IPS DF 4.7 (cell line): ENCODE measurements around the gene ANKDD1A.

ENCODE experiments used
- DNase-seq: peaks from one replicate; pipeline ENCODE4 v3.0.0-alpha.2; 2013; ENCODE audit warnings: low spot score; ENCODE audit errors: extremely low read depth

ANKDD1A gene

DNA sequence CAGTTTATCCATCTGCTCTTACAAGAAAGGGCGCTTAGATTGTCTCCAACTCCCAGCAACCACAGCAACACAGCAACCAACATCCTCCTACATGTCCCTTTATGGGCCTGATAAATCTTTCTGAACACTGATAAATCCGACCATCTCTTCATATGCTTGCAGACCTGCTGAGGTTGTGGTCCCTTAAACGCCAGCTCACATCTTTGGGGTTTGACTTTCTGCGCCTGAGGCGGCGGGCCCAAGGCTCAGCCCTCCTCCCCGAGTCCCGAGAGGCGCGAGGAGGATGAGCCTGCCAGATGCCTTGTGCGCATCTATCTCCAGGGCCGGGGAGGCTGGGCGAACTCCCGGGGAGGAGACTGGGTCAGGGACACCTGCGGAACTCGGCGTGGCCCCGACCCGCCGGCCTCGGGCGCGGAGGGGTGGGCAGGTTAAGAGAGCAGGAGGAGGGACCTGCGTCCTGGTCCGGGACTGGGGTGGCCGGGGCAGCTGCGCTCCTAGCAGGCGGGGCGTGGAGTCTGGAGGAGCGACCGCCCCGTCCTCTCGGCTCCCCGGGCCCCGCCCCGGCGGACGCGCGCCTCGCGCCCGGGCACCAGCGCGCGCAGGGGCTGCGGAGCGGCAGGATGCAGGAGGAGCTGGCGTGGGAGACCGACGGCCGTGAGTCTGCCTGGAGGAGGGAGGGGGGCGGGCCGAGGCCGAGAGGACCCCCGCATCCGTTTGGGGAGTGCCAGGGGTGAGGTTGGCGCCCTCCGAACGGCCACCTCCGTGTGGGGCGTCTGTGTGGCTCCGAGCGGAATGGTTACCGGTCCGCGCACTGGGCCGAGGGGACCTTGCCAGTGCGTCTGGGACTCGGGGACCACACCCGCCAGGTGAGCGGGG, at the start of gene ANKDD1A:
TSS of gene ANKDD1A (plus strand) at position 592 of the 876 bp plus-strand sequence. CDS start at position 621, 29 bp downstream.
- DNase-seq = no peak

DNA sequence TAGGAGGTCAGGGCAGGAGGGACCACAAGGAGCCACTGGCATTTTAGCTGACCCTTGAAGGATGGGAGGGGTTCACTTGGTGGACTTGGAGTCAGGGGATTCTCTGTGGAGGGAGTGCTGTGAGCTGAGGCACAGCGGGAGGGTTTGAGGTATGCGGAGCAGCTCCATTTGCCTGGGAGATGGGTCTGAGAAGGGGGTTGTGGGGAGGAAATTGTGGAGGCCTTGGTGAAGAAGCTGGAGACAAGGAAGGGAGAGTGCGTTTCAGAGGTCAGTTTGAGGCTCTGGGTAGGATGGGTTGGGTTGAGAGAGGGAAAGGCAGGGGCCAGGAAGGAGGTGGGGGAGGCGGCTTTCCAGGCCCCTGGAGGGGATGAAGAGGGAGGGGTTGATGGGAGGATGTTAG, 49.7 kb upstream of the ANKDD1A start:
- no peak for DNase-seq

DNA sequence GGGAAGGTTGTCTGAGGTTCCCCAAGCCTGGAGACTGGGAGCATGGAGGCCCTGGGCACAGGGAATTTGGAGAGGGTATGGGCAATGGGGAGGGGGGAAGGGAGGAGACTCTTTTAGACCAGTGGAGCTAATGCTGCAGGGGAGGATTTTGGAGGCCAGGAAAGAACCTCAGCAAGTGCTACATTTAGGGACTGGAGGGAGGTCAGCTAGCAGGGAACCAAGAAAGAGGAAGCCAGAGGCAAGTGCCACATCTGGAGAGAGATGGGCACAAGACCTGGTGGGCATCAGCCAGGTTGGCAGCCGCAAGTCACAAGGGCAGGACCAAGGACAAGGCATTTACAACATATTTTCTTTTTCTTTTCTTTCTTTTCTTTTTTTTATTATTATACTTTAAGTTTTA, 49.3 kb upstream of the ANKDD1A start:
- no peak for DNase-seq

DNA sequence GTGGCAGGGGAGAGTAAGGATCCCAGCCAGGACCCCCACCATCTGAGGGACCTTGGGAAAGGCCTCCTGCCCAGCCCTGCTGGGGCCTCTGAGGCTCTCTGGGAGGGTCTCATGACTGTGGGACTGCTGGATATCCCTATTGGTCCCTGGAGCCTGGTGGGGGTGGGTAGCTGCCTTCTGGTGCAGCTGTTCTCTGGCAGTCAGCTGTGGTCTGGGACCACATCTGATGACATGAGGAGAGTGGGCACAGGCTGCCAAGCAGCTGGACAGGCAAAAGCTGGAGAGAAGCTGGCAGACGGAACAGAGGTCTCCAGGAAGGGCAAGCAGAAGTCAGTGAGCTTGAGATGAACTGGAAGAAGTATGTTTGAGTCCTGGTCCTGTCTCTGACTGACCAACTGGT, 47.6 kb upstream of the ANKDD1A start:
- no peak for DNase-seq

DNA sequence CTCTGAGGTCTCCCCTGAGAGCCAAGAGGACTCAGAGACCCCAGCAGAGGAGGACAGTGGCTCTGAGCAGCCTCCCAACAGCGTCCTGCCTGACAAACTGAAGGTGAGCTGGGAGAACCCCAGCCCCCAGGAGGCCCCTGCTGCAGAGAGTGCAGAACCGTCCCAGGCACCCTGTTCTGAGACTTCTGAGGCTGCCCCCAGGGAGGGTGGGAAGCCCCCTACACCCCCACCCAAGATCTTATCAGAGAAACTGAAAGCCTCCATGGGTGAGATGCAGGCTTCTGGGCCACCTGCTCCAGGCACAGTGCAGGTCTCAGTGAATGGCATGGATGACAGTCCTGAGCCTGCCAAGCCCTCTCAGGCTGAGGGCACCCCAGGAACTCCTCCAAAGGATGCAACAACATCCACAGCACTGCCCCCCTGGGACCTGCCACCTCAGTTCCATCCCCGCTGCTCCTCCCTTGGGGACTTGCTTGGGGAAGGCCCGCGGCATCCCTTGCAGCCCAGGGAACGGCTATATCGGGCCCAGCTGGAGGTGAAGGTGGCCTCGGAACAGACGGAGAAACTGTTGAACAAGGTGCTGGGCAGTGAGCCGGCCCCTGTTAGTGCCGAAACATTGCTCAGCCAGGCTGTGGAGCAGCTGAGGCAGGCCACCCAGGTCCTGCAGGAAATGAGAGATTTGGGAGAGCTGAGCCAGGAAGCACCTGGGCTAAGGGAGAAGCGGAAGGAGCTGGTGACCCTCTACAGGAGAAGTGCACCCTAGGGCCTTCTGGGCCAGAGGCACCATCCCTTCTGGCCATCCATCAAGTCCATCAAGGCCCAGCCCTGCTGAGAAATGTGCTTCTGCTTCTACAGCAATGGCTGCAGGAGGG, 46.3 kb upstream of the ANKDD1A start:
- DNase-seq = no peak

DNA sequence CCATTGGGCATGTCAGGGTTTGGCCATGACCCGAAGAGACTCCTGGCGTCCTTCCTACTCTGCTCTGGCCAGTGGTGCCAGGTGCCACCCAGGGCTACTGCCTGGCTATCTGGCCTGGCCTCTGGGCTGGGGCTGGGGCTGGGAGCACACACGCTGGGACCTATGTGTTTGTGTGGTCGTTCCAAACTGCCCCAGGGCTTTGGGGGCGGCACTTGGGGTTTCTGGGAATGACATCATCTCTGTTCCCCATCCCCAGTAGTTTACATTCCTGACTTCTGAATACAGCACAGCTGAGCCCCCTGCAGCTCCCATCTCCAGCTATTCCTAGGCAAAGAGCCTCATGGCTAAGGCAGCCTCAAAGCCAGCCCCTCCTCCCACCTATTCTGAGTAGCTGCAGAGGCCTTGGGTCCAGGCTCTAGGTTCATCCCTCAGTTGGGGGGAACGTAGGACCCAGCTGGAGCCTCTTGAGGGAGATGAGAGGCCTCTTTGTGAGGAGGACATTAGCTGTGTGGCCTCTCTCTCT, 45.6 kb upstream of the ANKDD1A start:
- DNase-seq = no peak

DNA sequence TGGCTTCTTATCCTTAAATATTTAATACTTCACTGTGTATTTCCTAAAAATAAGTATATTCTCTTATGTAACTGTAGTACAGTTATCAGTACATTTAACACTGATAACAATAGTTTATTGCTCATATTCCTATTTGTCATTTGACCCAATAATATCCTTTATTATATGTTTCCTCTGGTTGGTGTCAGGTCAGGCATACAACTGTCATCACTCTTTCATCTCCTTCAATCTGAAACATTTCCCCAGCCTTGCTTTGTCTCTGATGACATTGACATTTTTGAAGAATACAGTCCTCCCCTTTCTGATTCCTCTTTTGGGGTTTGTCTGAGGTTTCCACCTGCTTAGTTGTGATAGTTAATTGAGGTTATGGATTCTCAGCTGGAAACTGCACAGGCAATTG, 42.2 kb upstream of the ANKDD1A start:
- no peak for DNase-seq

DNA sequence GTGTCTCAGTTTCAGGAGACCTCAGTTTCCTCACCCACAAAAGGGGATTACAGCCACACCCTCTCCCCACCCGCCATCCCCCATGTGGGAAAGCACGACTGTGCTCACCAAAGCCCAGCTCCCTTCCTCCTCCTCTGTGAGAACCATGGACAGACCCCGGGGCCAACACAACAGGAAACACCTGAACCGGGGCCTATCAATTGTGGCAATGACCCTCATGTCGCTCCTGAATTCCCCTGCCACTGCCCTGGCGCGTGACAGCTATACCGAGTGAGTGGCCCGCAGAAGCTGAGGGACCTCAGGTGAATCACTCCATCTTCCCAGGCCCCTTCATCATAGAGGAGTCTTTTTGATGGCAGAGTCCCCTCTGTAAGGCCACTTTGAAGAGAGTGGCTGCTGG, 41.3 kb upstream of the ANKDD1A start:
- no peak for DNase-seq

DNA sequence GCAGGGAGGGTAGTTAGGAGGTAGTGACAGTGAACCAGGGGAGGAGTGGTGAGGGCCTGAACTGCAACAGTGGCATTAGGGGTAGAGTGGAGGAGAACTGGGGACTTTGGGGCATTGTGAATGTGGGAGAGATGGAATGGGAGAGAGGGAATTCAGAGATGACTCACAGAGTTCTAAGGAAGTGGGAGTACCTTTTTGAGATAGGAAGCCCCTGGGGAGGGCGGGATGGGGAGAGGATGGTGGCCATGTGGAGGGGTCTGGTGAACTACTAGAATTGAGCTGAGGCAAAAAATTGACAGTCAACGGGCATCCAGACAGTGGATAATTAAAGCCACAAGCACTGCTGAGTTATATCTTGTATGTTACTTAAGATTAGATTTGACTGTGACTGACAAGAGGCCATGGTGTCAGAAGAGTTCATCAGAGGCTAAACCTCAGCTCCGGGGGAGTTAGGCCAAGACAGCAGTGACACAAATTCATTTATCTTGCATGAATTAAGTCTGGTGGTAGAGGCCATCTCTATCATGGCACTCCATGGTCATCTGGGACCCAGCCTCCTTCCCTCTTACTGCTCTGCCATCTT, 36.0 kb upstream of the ANKDD1A start:
- DNase-seq = no peak

DNA sequence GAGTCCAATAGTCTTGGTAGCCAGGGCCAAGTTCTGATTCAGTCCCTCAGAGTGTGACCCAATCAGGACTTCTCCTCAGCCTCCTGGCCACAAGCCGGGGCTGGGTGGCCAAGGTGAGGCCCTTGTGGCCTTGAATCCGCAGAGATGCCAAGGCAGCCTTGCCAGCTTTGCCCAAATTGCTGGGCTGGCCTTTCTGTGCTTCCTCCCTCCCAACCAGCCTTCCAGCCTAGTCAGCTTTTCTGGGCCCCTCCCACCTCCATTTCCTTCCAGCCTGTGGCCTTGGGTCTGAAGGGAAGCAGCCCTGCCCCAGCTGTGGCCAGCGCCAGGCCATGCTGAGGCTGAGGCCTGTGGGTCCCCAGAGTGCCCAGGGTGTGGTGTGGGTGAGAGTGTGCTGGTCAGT, 34.3 kb upstream of the ANKDD1A start:
- DNase-seq = no peak

DNA sequence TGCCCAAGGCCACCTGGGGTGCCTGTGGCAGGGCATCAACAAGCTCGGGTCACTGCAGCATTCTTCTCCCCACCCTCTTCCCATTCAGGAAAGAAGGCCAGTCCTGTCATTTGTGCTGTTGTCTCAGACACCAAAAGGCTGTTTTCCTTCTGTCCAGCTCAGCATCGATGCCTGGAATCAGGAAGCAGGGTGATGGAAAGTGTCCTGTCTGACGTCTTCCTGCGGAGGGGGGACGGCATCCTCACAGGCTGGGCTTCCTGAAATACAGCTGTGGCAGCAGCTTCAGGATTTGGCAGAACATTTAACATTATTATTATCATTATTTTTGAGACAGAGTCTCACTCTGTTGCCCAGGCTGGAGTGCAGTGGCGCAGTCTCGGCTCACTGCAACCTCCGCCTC, 33.0 kb upstream of the ANKDD1A start:
- no peak for DNase-seq

DNA sequence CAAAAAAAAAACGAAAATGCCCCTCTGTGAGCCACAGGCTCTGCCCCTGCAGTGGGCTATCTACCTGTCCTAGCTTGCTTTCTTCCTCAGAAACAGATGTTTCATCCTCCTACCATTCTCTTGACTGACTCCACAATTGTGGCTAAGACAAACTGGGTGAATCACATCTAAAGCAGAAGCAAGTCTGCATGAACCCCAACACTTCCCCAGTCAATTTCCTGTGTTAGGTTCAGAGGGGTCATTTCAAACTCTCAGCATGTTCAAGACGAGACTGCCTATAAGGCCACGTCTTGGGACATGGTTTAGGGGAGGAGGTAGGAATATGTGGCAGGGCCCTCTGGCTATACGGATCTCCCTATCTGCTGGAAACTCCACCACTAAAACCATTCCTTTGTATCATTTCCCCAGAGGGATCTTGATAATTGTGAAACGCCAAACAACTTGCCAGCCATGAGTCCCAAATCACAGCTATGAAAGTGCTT, 28.6 kb upstream of the ANKDD1A start:
- DNase-seq = no peak

DNA sequence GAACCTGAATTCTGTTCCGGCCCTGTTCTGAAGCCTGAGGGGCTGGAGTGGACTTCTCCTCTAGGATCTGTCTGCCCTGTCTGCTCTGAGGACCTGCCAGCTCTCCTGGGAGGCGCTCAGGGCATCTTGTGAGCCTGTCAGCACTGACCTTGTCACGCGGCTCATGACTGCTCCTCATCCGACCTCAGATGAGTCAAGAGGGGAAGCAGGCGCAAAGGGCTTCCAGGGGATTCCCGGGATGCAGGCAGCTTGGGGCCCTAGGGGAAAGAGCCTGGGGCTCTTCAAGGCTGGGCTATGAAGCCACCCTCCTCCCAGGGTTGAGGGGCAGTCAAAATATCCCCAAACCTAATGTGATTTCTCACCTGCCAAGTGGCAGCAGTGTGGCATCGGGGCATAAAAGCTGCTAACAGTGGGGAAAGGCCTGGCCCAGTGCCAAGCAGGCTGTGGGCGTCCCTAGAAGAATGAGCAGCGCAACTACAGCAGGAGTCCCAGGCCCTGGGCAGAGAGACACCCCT, 27.6 kb upstream of the ANKDD1A start:
- DNase-seq = no peak

DNA sequence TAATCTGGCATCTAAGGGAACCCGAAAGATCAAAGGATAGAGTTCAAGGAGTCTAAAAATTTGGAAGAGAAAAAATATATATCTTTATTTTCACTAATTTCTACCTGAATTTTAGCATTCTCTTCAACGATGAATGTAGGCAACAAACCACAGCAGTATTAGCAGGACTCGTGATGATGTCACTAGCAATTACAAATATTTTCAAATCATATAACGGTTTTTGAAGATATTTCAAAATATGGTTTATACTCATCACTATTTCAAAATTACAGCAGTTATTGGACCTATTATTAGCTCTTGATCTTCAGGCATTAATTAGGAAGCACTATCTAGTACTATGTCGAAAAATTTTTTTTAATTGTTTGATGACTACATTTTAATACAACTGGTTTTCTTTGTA, 27.0 kb upstream of the ANKDD1A start:
- no peak for DNase-seq

DNA sequence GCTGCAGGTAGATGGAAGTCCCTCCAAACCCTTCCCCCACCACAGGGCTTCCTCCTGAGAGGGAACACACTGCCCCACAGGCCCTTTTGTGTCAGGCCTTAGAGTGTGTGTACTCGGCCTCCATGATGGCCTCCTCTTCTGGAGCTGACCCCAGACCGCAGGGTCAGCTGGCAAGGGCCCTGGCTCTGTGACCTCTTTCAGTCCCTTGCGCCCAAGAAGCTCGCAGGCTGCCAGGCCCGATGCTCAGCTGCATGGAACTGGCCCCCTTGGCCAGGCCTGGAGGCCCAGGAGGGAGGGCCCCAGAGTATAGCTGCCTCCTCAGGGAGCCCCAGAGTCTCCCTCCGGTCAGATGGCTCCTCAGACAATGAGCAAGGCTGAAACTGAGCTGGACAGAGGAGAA, 23.4 kb upstream of the ANKDD1A start:
- DNase-seq = no peak

DNA sequence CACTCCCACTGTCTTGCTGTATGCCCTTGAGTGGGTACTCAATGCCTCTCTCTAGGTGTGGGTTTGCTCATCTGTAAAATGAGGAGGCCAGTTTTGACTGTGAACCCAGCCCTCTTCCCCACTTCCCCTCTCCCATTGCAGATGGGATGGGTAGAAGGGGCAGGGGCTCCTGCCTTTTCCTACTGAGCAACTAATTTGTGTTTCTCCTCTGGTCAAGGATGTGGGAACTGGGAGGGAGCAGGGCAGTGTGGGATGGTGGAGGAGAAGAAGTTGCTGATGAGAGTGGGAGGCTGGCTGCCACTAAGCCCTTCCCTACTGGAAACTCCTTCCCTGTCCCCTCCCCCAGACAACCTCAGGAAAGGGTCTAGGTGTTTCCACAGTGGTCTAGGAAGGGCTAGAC, 20.1 kb upstream of the ANKDD1A start:
- no peak for DNase-seq

DNA sequence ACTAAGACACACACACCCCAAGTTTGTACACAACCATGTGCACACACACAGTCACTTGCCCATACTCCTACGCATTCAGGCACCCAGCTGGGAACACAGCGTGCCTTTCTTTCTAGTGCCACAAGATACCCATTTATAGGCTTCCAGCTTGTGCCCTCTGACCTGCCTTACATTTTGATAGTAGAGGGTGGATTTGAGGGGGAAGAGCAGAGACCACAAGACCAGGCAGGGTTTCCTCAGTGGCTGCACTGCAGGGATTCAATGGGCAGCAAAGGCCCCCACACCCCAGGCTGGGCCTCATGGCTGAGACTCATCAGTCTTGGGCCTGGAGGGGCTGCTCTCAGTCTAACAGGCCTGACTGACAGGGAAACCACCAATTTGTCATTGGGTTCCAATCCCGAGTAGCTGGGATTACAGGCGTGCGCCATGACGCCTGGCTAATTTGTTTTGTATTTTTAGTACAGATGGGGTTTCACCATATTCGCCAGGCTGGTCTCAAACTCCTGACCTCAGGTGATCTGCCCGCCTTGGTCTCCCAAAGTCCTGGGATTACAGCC, 18.8 kb upstream of the ANKDD1A start:
- no peak for DNase-seq

DNA sequence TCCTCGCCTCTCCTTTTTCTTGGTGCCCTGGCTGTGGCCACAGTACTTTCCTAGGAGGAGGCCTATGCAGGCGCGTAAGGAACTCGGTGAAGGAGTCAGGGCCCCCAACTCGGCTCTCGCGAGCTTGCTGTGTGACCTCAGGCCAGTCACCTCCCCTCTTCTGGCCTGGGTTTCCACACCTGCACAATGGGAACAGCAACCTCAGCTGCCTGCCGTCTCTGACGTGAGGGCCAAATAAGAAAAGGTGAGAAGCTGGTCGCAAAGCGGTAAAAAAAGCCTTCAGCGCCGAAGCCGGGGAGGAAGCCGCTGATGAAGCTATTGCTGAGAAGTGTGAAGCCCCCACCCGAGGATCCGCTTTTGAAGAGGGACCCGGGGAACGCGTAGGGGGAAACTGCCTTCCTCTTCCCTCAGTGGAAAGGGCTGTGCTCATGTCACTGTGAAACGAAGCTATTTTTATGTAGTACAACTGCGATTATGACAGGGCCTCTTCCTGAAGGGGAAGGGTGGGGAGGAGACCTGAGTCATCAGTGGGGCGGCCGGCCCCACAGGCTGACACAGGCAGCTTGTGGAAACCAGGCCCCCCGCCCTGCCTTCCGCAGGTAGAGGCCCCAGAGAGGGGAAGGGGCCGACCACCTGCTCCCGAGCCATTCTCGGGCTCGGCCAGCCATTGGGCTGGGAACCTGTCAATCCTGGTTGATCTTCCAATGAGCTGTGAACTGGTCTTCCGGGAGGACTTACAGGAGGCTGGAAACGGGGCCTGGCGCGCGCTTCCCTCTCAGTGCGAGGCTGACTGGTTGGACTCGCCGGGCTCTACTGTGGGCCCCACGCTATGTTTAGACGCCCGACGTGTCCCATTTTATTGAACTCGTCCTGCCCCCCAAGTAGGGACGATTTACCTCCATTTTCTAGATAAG, 18.0 kb upstream of the ANKDD1A start:
- DNase-seq = peak; percentile 90

DNA sequence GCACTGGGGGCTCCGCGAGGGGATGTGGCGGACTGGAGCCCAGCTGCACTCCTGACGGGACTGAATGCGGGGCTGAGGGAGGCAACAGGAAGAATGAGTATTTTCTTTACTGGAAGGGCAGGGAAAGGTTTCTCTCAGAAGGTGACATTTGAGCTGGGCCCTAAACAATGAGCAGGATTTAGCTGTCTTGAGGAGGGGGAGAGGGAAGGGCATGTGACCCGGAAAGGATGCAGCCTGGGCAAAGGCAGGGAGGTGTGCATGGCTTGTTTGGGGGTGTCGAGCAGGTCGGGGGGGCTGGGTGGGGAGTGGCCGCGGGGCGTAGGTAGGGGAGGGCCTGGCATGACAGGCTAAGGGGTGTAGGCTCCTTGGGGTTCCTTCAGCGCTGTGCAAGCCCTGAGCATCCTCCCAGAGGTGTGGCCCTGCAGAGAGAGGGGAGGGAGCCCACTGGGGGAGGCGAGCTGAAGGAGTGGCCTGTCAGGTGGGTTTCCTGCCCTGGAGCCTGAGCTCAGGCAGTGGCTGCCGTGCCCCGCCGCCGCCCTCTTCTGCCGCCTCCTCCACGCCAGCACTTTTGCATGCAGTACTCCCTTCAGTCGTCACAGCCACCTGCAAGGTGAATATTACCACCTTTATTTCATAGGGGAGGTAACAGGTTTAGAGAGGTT, 17.2 kb upstream of the ANKDD1A start:
- DNase-seq = no peak
